T47D (cell line): ENCODE data around the gene TADA1.
"Not testable (repeated sequence)": the region's sequence is repeated elsewhere in the genome, so short reads cannot be mapped to it uniquely, and the experiment has no call there.

ENCODE experiments used
- DNase-seq, 2 experiments: peaks; one replicate each; pipeline versions ENCODE4 v3.0.0 to v3.0.0-alpha.2; 2011 to 2012; ENCODE audit warnings: low read depth in 1 of 2, low spot score in 1 of 2
- JUND ChIP-seq: IDR thresholded peaks from 2 replicates; pipeline ENCODE4 v1.6.1; 2012; ENCODE audit warnings: low read depth
- in situ Hi-C: cut with HindIII; loops from 2 replicates; pipeline ENCODE4 v1.10.0; 2016; ENCODE audit warnings: low sequenced_read_pairs, low pct_unique_long_range_greater_than_20kb

TADA1 gene

DNA sequence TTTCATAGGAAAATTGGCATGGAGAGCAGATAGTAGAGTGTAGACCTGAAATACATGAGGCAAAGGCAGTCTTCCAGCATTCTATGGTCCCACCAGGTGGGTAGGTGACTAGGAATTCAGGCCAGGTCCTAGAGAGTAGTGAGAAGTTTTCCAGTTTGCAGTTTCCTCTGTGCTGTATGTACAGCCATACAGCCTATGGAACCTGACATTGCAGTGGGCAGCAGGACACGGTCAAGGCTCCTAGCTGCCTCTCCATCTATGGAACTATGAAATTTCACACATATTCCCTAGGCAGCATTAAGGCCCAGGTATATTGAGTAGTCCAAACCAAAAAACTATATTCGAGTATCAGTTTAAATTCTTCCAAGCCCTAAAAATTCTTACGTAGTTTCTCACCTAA lies 20.5 kb downstream of the TADA1 start:
- DNase-seq, result no peak
- in situ Hi-C loops, result no loop called here
- TF ChIP-seq JUND, result no peak

- DNase-seq, result no peak
- in situ Hi-C loops, result no loop called here
- TF ChIP-seq JUND, result no peak
Measured at GRCh38 chr1:166852918-166853317, 23.1 kb downstream of the TADA1 start.

DNA sequence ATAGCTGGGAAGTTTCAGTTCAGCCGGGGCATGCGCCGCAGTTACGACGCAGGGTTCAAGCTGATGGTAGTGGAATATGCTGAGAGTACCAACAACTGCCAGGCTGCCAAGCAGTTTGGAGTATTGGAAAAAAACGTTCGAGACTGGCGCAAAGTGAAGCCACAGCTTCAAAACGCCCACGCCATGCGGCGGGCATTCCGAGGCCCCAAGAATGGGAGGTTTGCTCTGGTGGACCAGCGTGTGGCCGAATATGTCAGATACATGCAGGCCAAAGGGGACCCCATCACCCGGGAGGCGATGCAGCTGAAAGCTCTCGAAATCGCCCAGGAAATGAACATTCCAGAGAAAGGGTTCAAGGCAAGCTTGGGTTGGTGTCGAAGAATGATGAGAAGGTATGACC lies 26.9 kb downstream of the TADA1 start:
- in situ Hi-C loops, result no loop called here
- no peak for TF ChIP-seq JUND
- DNase-seq, result no peak

DNA sequence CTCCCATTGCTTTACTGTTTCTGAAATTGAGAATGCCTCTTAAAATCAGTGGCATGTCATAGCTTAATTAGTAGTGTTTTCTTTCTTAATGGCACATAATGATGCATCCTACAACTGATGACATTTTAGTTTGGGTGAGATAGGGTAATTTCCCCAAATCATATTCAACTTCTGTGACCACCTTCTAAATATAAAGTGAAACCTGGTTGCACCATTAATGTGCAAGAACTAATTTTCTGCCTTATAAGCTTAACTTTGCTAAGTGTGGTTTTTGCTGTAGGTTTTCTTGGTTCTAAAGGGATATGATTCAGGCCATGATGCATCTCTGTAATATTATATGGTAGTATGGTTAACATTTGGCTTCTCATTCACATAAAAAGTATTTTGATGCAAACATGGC lies 27.9 kb downstream of the TADA1 start:
- no peak for TF ChIP-seq JUND
- in situ Hi-C loops, result no loop called here
- DNase-seq, result no peak

GRCh38 chr1:166844791-166845190 lies 31.3 kb downstream of the TADA1 start:
- no peak for DNase-seq
- TF ChIP-seq JUND, result no peak
- in situ Hi-C loops, result no loop called here

DNA sequence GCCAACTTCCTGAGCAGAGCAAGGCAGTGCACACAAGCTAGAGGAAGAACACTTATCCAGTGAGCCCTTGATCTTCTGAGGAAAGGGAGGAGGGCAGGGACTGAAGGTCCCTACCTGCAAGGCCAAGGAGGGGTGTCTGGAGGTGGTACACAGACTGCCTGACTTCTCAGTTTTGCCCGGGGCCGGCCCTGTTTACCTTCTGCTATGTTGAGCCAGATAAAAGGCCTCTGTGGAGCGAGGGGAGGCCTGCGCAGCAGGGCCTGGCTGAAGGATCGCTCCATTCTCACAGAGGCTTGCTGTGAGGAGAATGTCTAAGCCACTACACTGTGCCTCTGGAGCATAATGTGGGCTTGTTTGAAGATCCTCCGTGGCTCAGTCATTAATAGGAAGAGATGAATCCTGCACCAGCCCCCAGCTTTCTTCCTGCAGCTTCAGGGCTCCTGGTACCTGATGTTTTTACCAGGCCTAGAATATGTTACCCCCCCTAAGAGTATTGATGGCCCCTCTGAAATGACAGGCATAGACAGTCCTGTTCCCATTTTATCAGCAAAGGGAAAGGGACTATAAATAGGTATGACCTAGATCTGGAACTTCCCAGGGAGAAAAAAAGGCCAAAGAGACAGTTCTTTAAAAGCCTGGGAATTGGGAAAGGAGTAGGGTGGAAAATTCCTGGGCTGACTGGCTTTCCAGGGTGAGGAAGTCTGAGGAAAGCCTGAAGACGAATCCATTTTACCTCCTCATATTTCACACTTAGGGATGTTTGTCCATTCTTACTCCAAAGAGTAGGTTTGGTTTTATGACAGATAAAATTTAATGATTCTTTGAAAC lies 32.1 kb downstream of the TADA1 start:
- in situ Hi-C loops, result no loop called here
- TF ChIP-seq JUND, result no peak
- DNase-seq, result no peak

DNA sequence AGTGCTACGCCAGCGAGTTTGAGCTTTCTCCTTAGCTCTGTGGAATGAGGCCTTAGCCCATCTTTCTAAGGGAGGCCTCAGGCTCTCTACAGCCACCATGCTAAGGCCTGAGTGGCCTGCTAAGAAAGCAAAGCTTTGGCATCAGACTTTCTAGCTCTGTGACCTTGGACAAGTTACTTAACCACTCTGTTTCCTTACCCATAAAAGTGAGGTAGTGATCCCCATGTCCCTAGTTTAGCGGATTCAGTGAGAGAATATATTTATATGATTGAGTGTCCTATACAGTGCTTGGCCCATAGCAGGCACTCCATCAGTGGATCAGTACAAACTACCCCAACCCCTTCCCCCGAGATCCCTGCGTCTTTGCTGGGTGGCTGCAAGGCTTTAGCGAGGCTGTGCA lies 32.7 kb downstream of the TADA1 start:
- in situ Hi-C loops, result no loop called here
- DNase-seq, result no peak
- TF ChIP-seq JUND, result no peak

GRCh38 chr1:166840309-166841274 lies 35.5 kb downstream of the TADA1 start:
- TF ChIP-seq JUND, result no peak
- DNase-seq, result peak; percentile 36 to 86
- in situ Hi-C loops, result no loop called here

- TF ChIP-seq JUND, result no peak
- DNase-seq, result peak; percentile 36 to 71
- in situ Hi-C loops, result no loop called here
Measured at GRCh38 chr1:166839600-166840308, 36.3 kb downstream of the TADA1 start.

DNA sequence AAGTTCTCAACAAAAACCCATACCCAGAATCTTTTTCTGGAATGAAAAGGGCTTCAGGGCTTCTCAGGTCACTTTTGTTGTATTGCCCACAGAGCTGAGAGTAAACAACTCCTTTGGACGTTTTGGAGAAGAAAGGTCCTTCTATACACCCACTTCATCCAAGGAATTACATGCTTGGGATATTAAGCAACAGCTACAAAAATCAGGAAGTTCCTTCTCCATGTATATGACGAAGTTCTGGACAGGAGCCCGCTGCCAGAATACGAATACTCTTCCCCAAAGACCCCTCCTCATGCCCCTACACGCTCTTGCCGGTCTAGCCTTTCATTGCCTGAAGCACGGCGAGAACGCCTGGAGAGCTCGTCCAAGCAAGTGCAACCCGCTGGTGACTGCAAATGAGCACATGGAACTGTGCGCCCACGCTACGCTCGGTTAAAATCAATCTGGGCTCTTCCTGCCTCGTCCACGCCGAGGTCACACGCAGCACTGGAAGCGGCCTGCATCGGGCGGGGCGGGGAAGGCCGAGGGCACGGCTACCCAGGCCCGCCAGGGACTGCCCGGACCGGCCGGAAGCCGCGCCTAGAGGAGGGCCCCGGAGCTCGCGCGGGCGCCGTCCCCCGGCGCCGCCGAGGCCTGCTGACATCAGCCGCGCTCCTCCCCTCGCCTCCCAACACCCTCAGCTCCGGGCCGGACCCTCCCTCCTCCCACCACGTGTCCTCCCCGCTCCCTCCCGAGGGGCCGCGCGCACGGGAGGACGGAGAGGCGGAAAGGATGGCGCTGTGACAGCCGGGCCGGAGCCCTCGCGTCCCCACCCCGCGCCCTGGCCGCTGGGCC lies 37.1 kb downstream of the TADA1 start, which contains the start of gene POGK:
Gene POGK, plus strand, starts transcription at position 710 of the 834 bp plus-strand sequence. CDS start 1,482 bp downstream, outside the sequence.
- TF ChIP-seq JUND, result no peak
- DNase-seq, result peak; percentile 90 to 96
- in situ Hi-C loops, result no loop called here

DNA sequence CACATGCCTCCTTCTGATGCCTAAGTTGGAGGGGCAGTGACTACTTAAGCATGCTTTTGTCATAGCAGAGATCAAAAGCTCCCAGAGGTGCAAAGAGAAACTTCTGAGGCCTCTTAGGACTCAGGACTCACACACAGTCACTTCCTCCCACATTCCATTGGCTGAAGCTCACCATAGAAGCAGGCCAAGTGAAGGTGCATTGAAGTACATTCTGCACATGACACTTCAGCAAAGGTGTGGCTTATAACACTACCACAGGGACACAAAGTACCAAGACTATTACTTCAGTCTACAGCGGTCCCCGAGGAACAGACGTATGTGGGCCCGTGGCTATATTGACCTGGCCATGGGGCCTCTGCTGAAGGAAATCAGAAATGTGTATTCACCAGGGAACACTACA lies 39.3 kb downstream of the TADA1 start:
- in situ Hi-C loops, result no loop called here
- no peak for DNase-seq
- no peak for TF ChIP-seq JUND

DNA sequence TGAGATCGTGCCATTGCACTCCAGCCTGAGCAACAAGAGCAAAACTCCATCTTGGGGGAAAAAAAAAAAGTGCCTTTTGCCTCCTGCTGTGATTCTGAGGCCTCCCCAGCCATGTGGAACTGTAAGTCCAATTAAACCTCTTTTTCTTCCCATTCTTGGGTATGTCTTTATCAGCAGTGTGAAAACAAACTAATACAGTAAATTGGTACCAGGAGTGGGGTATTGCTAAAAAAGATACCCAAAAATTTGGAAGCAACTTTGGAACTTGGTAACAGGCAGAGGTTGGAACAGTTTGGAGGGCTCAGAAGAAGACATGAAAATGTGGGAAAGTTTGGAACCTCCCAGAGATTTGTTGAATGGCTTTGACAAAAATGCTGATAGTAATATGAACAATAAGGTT lies 46.3 kb downstream of the TADA1 start:
- in situ Hi-C loops, result not testable (repeated sequence)

More for the DNA sequence above, 46.3 kb downstream of the TADA1 start:
- not testable (repeated sequence) for DNase-seq
